Measurements from ENCODE around the gene EXOC2. TPM values are rescaled to one million over a fixed set of nuclear protein-coding genes. Genes with fewer than 3 reads are reported as not detected.

The EXOC2 gene
- total and polyA plus RNA-seq, 2 of the 13 experiments (the other 11 are each of a cell fraction or from before 2014, with no cell fraction given) = 12.6 to 22.9 TPM

DNA sequence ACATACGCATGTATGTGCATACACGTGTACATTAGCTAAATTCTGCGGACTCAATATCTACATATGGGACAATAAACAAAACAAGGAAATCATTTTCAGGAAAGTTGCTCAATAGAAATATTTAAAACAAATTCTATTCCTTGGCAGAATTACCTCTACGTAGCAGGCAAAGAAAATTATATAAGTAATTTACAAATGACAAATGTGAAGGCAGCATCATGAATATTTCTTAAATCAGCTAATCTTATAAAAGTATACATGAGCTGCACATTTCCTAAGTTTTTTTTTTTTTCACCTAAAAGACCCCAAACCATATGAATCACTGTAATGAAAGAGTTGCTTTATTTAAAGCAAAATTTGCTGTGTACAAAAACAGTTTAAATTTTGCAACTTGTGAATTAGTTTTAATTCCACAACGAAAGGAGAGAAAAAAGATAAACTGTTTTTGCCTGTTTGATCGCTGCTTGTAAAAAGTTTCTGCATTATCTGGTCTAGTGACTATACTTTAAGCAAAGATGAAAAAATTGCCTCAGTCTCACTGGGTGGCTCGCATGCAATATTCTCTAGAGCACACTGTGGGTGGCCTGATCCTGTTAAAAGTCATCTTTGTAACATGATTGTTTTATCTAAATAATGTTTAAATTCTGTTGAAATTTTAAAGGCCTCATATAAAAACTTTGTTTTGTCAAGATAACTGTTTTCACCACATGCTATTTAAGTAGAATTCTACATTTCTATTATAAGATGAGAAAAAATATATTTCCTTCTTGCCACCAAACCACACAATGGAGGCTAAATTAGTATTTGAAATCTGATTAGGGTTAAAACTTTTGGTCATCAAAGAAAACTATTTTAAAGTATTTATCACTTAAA is 93.1 kb downstream of the EXOC2 start:
- Histone ChIP-seq H4K20me1 (ENCODE audit: insufficient read depth, low read length) (no peaks in the 10 kb centered on the region), H3K36me3 (replicated peaks in 1 of 2; ENCODE audit: control insufficient read depth in 1 of 2, insufficient read depth in 2 of 2, low read length in 2 of 2) (peaks cover 1 to 20% of the 10 kb centered on the region in 2 experiments; a peak in 3 of 5 replicates), H3K9me3 (ENCODE audit: low read length) (no peaks in the 10 kb centered on the region), H2AFZ (ENCODE audit: low read length) (no peak overlapping the region), H3K79me2 (ENCODE audit: insufficient read depth, low read length) (no peaks in the 10 kb centered on the region), H3K4me2 (ENCODE audit: low read depth, low read length) (no peak overlapping the region), H3K27ac (ENCODE audit: extremely low read length, insufficient read depth, low read length) (no peak overlapping the region), H3K9ac (ENCODE audit: insufficient read depth, low read depth, low read length) (no peak overlapping the region), H3K4me1 (ENCODE audit: insufficient read depth, low read length) (no peaks in the 10 kb centered on the region), H3K4me3 (replicated peaks in 1 of 3; ENCODE audit: insufficient read depth in 1 of 3, low read depth in 2 of 3, low read length in 3 of 3) (no peak overlapping the region), H3K27me3 (ENCODE audit: control insufficient read depth in 1 of 2, insufficient read depth in 2 of 2, low read length in 2 of 2) (no peaks in the 10 kb centered on the region)
- intact Hi-C loops (cut with micrococcal nuclease; ENCODE audit: unreplicated experiment) (no loop called here), in situ Hi-C loops (cut with HindIII; ENCODE audit: extremely low pct_ligation_motif_present, low pct_unique_long_range_greater_than_20kb) (loop anchor here (10.0 kb wide), 1 partner anchor 795 kb away; no protein-coding TSS in a partner anchor)
- ChIA-PET POLR2A (no interaction called here), CTCF (ENCODE audit: low intra/inter-chr PET ratio, low total read pairs) (no interaction called here)
- no TSS peak for BruUV-seq (replicated peaks)
- no peak for DNase-seq (ENCODE audit: low spot score)
- WGBS (ENCODE audit: low lambda C conversion rate) = 96% methylated on average over 7 of the region's 7 CpGs
- no peak for ATAC-seq
- TF ChIP-seq ZNF30 (CRISPR knock-in tag; IDR thresholded peaks at IDR 0.05) (no peak), ZNF709 (CRISPR knock-in tag; IDR thresholded peaks at IDR 0.05) (no peak), ZNF256 (CRISPR knock-in tag; conservative IDR thresholded peaks at IDR 0.05) (no peak), ZNF382 (CRISPR knock-in tag; IDR thresholded peaks at IDR 0.05; ENCODE audit: borderline replicate concordance) (no peak), CEBPG (CRISPR knock-in tag; IDR thresholded peaks at IDR 0.05) (no peak), PITX1 (CRISPR knock-in tag; IDR thresholded peaks at IDR 0.05) (no peak), HOXA5 (CRISPR knock-in tag; IDR thresholded peaks at IDR 0.05) (no peak), MYPOP (CRISPR knock-in tag; IDR thresholded peaks at IDR 0.05) (no peak), ZNF816 (CRISPR knock-in tag; IDR thresholded peaks at IDR 0.05; ENCODE audit: borderline replicate concordance) (no peak), ZNF17 (CRISPR knock-in tag; IDR thresholded peaks at IDR 0.05) (no peak), ZNF556 (CRISPR knock-in tag; IDR thresholded peaks at IDR 0.05; ENCODE audit: borderline replicate concordance) (no peak), MIER2 (CRISPR knock-in tag; IDR thresholded peaks at IDR 0.05) (no peak)
- no peak for FAIRE-seq

Measured in HepG2 (cell line).